Epithelial cell of esophagus (primary cell): ENCODE results near the gene LRP8.

Source experiments
- DNase-seq: peaks from one replicate; pipeline ENCODE4 v3.0.0; 2010; ENCODE audit warnings: low read depth
- H3K4me3 ChIP-seq: 2 replicates; pipeline ENCODE4 v1.5.1; 2011; ENCODE audit warnings: mild to moderate bottlenecking, low read length, control low read depth
- CTCF ChIP-seq: IDR thresholded peaks from 2 replicates; pipeline ENCODE4 v1.5.1; 2011; ENCODE audit warnings: low read depth, mild to moderate bottlenecking, low read length, control low read depth, inconsistent platforms; ENCODE audit not compliant: insufficient read depth; ENCODE audit errors: missing control alignments

The LRP8 gene

GRCh38 chr1:53276902-53277281, 51.0 kb downstream of the LRP8 start:
- no peak overlapping the region for H3K4me3 ChIP-seq
- TF ChIP-seq CTCF, result no peak
- no peak for DNase-seq

GRCh38 chr1:53276153-53276901, 51.5 kb downstream of the LRP8 start:
- H3K4me3 ChIP-seq, result no peak overlapping the region
- no peak for TF ChIP-seq CTCF
- no peak for DNase-seq

- no peak for TF ChIP-seq CTCF
- no peak overlapping the region for H3K4me3 ChIP-seq
- DNase-seq, result no peak
Observed at GRCh38 chr1:53275566-53275965, 52.3 kb downstream of the LRP8 start.

GRCh38 chr1:53274541-53275185, 53.2 kb downstream of the LRP8 start:
- no peak overlapping the region for H3K4me3 ChIP-seq
- no peak for DNase-seq
- no peak for TF ChIP-seq CTCF

GRCh38 chr1:53274026-53274425, 53.8 kb downstream of the LRP8 start:
- H3K4me3 ChIP-seq, result no peak overlapping the region
- no peak for TF ChIP-seq CTCF
- no peak for DNase-seq

- no peak for TF ChIP-seq CTCF
- peak; percentile 87 for DNase-seq
- H3K4me3 ChIP-seq, result no peak overlapping the region
Observed at GRCh38 chr1:53273526-53273925, 54.3 kb downstream of the LRP8 start.

- TF ChIP-seq CTCF, result no peak
- DNase-seq, result no peak
Observed at GRCh38 chr1:53272349-53272748, 55.5 kb downstream of the LRP8 start.

More at GRCh38 chr1:53272349-53272748, 55.5 kb downstream of the LRP8 start:
- no peak overlapping the region for H3K4me3 ChIP-seq
